ENCODE data around the gene LHX3. TPM values are rescaled to one million over a fixed set of nuclear protein-coding genes. Genes with fewer than 3 reads are reported as not detected.

The LHX3 gene
- total and polyA plus RNA-seq, 10 of the 15 experiments (the other 5 are each of a cell fraction or from before 2014, with no cell fraction given) = not detected

- DNase-seq (ENCODE audit: low read depth, low spot score) (no peak), FAIRE-seq (no peak), ATAC-seq (no peak)
- ChIA-PET RAD21 (ENCODE audit: unreplicated experiment) (no interaction called here), CTCF (no interaction called here), SMC1A (ENCODE audit: uncharacterized antibody, unreplicated experiment) (no interaction called here), POLR2A (no interaction called here)
- H3K9me3 ChIP-seq (replicated peaks; ENCODE audit: control insufficient read depth, insufficient read depth, low read length) = no peaks in the 10 kb centered on the region
- peaks cover 3 to 19% of the 10 kb centered on the region in 2 experiments; a peak in 3 of 4 replicates for H3K36me3 ChIP-seq (ENCODE audit: control insufficient read depth in 2 of 2, insufficient read depth in 2 of 2, low read length in 1 of 2)
- H3K4me2 ChIP-seq (ENCODE audit: control insufficient read depth, insufficient read depth) = no peak overlapping the region
- 86% methylated on average over 9 of the region's 9 CpGs for WGBS (ENCODE audit: insufficient coverage, insufficient replicate concordance, low lambda C conversion rate, missing lambda C conversion rate)
- no peak overlapping the region for H3K4me3 ChIP-seq
- no peak overlapping the region for H3K27ac ChIP-seq (ENCODE audit: control insufficient read depth, insufficient read depth)
- H3K9ac ChIP-seq (ENCODE audit: control insufficient read depth, insufficient read depth, low read length) = no peak overlapping the region
- peaks cover 8% of the 10 kb centered on the region for H3K4me1 ChIP-seq (ENCODE audit: control insufficient read depth, insufficient read depth, low read length)
- no TSS peak for BruUV-seq (replicated peaks)
- no peaks in the 10 kb centered on the region for H4K20me1 ChIP-seq (ENCODE audit: control insufficient read depth, insufficient read depth)
- in situ Hi-C loops (cut with MboI) = no loop called here
- intact Hi-C loops (cut with micrococcal nuclease; ENCODE audit: unreplicated experiment) = no loop called here
- TF ChIP-seq RB1 (IDR thresholded peaks at IDR 0.05; ENCODE audit: borderline replicate concordance) (no peak), FOS (IDR thresholded peaks at IDR 0.05; ENCODE audit: borderline replicate concordance, extremely low read depth, insufficient read length) (no peak)
- peaks cover 2% of the 10 kb centered on the region; the same call in 1 of the 2 replicates for H3K79me2 ChIP-seq (ENCODE audit: control insufficient read depth, insufficient read depth, low read length)
- no peaks in the 10 kb centered on the region for H3K27me3 ChIP-seq (replicated peaks in 1 of 2; ENCODE audit: control insufficient read depth in 2 of 2, insufficient read depth in 2 of 2, low read length in 1 of 2)
- H2AFZ ChIP-seq (ENCODE audit: control insufficient read depth, low read depth, low read length) = no peak overlapping the region
Observed at GRCh38 chr9:136230773-136231172, 25.8 kb upstream of the LHX3 start.

GRCh38 chr9:136230365-136230764, 25.4 kb upstream of the LHX3 start:
- ChIA-PET CTCF (no interaction called here), POLR2A (no interaction called here), RAD21 (ENCODE audit: unreplicated experiment) (no interaction called here), SMC1A (ENCODE audit: uncharacterized antibody, unreplicated experiment) (no interaction called here)
- Histone ChIP-seq H3K79me2 (ENCODE audit: control insufficient read depth, insufficient read depth, low read length) (peaks cover 3% of the 10 kb centered on the region), H3K27me3 (replicated peaks in 1 of 2; ENCODE audit: control insufficient read depth in 2 of 2, insufficient read depth in 2 of 2, low read length in 1 of 2) (no peaks in the 10 kb centered on the region), H3K4me2 (ENCODE audit: control insufficient read depth, insufficient read depth) (no peak overlapping the region), H3K9ac (ENCODE audit: control insufficient read depth, insufficient read depth, low read length) (no peak overlapping the region), H2AFZ (ENCODE audit: control insufficient read depth, low read depth, low read length) (no peak overlapping the region), H3K9me3 (replicated peaks; ENCODE audit: control insufficient read depth, insufficient read depth, low read length) (no peaks in the 10 kb centered on the region), H3K36me3 (ENCODE audit: control insufficient read depth in 2 of 2, insufficient read depth in 2 of 2, low read length in 1 of 2) (peaks cover 3 to 15% of the 10 kb centered on the region in 2 experiments; a peak in 3 of 4 replicates), H4K20me1 (ENCODE audit: control insufficient read depth, insufficient read depth) (no peaks in the 10 kb centered on the region), H3K27ac (ENCODE audit: control insufficient read depth, insufficient read depth) (no peak overlapping the region), H3K4me1 (ENCODE audit: control insufficient read depth, insufficient read depth, low read length) (peaks cover 12% of the 10 kb centered on the region), H3K4me3 (no peak overlapping the region)
- in situ Hi-C loops (cut with MboI) = no loop called here
- DNase-seq (ENCODE audit: low read depth, low spot score) (no peak), ATAC-seq (no peak), FAIRE-seq (no peak)
- BruUV-seq (replicated peaks) = no TSS peak
- intact Hi-C loops (cut with micrococcal nuclease; ENCODE audit: unreplicated experiment) = no loop called here
- WGBS (ENCODE audit: insufficient coverage, insufficient replicate concordance, low lambda C conversion rate, missing lambda C conversion rate) = 86% methylated on average over 10 of the region's 10 CpGs
- TF ChIP-seq ZNF274 (IDR thresholded peaks at IDR 0.05; ENCODE audit: insufficient read depth, insufficient read length) (no peak), MXI1 (IDR thresholded peaks at IDR 0.05; ENCODE audit: low read depth, low read length) (no peak), BACH1 (IDR thresholded peaks at IDR 0.05; ENCODE audit: borderline replicate concordance) (no peak), HSF1 (IDR thresholded peaks at IDR 0.05; ENCODE audit: low read depth, low read length) (no peak), GABPA (IDR thresholded peaks at IDR 0.05; ENCODE audit: low read depth) (no peak), ZNF207 (IDR thresholded peaks at IDR 0.05; ENCODE audit: borderline replicate concordance) (no peak), ZBTB40 (IDR thresholded peaks at IDR 0.05; ENCODE audit: borderline replicate concordance) (no peak), NR2C2 (IDR thresholded peaks at IDR 0.05; ENCODE audit: borderline replicate concordance, control insufficient read depth, insufficient read length, low read depth) (no peak), ZNF217 (IDR thresholded peaks at IDR 0.05) (no peak), RAD21 (IDR thresholded peaks at IDR 0.05; ENCODE audit: insufficient read depth, low read depth, low read length) (no peak), SP1 (IDR thresholded peaks at IDR 0.05; ENCODE audit: low read depth, low read length) (no peak)

All from GM12878 (cell line).